NCI-H1436 treated with DMSO at 0.1 percent for 48 hours (cell line): ENCODE results near the gene HPSE.

Experiments
- DNase-seq: peaks from one replicate; lab custom pipeline; 2025; lab: John Stamatoyannopoulos, UW

Gene HPSE

DNA sequence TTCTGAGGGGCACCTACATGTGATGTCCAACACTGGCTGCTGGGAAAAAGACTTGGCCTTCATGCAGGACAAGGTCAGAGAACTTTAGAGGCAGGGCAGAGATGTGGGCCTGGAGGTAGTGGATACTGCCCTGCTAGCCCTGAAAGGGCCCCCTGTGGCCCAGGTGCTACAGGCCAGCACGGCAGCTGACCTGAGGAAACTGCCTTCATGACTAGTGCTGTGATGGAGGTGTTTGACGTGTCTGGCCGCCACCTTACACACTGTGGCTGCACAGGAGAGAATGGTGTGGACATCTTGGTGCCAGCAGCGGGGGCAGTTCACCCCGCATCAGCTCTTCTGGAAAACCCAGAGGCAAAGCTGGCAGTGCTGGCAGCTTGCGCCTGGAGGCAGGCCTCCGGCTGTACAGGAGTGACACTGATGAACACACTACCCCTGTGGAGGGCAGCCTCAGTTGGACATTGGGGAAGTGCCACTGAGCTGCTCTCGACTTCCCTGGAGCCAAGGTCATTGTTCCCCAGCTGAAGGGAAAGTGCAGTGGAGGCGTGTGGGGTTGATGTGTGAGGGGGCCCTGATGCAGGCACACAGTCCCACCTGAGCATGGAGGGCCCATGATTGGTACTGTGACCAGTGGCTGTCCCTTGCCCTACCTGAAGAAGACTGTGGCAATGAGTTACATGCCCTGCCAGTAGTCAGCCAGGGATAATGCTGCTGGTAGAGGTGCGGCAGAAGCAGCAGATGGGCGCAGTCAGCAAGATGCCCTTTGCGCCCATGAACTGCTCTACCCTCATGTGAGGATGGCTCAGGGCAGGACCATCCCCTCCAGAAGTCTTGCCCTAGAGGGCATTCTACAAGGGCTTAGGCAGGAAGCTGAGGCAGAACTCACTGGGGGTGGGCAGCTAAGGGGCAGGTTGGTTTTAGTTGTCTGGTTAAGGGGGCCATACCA is 87.0 kb downstream of the HPSE start:
- no peak for DNase-seq
